Activated CD4-positive, alpha-beta T cell treated with anti-CD3 and anti-CD28 coated beads for 48 hours (primary cell): Measurements from ENCODE around the gene ZNF831.

Experiments used
- DNase-seq: peaks from one replicate; pipeline ENCODE4 v3.0.0-alpha.2; 2020

ZNF831 gene

GRCh38 chr20:59182401-59183044 is 18.9 kb downstream of the ZNF831 start:
- no peak for DNase-seq

GRCh38 chr20:59183751-59184150 is 20.1 kb downstream of the ZNF831 start:
- DNase-seq, result no peak

- DNase-seq, result peak; percentile 60
Observed at GRCh38 chr20:59184880-59185447, 21.3 kb downstream of the ZNF831 start.

GRCh38 chr20:59185809-59186208 is 22.2 kb downstream of the ZNF831 start:
- no peak for DNase-seq

DNA sequence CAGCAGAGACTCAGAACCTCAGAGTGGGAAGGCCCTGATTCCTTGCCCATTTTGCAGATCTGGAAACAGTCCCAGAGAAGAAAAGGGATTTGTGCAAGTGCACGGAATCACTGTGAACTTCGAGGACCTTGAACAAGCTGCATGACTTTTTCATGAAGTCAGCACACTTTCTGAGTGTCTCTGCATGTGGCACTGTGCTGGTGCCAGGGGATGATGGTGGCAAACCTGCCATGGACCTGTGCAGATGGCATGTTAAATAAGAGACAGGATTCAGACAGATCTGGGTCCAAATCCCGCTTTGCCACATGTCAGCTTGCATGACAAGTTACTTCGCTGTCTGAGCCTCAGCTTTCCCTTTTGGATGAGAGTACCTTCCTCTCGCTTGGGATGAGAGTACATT is 26.8 kb downstream of the ZNF831 start:
- DNase-seq, result no peak

- no peak for DNase-seq
Observed at GRCh38 chr20:59191036-59191755, 27.6 kb downstream of the ZNF831 start.

DNA sequence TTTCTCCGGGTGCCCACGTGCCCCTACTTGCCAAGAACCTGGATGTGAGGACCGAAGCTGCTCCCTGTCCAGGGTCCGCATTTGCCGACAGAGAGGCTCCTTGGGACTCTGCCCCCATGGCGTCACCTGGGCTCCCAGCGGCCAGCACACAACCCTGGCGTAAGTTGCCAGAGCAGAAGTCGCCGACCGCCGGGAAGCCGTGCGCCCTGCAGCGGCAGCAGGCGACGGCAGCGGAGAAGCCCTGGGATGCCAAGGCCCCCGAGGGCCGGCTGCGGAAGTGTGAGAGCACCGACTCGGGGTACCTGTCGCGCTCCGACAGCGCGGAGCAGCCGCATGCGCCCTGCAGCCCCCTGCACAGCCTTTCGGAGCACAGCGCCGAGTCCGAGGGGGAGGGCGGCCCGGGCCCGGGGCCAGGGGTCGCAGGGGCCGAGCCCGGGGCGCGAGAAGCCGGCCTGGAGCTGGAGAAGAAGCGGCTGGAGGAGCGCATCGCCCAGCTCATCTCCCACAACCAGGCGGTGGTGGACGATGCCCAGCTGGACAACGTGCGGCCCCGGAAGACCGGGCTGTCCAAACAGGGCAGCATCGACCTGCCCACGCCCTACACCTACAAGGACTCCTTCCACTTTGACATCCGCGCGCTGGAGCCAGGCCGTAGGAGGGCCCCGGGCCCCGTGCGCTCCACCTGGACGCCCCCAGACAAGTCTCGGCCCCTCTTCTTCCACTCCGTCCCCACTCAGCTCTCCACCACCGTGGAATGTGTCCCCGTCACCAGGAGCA is 28.3 kb downstream of the ZNF831 start:
- DNase-seq, result no peak

DNA sequence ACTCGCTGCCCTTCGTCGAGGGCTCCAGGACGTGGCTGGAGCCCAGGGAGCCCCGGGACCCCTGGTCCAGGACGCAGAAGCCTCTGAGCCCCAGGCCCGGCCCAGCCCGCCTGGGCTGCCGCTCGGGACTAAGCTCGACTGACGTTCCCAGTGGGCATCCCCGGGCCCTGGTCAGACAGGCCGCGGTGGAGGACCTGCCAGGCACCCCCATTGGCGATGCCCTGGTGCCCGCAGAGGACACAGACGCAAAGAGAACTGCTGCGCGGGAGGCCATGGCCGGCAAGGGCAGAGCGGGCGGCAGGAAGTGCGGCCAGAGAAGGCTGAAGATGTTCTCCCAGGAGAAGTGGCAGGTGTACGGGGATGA is 28.9 kb downstream of the ZNF831 start:
- DNase-seq, result no peak

DNA sequence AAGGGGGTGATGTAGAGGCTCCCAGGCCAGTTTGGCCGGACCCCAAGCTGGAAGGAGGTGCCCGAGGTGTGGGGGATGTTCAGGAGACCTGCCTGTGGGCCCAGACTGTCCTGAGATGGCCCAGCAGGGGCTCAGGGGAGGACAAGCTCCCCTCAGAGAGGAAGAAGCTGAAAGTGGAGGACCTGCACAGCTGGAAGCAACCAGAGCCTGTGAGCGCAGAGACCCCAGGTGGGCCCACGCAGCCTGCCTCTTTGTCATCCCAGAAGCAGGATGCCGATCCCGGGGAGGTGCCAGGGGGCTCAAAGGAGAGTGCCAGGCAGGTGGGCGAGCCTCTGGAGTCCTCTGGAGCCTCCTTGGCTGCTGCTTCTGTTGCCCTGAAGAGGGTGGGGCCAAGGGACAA is 29.7 kb downstream of the ZNF831 start:
- no peak for DNase-seq

DNA sequence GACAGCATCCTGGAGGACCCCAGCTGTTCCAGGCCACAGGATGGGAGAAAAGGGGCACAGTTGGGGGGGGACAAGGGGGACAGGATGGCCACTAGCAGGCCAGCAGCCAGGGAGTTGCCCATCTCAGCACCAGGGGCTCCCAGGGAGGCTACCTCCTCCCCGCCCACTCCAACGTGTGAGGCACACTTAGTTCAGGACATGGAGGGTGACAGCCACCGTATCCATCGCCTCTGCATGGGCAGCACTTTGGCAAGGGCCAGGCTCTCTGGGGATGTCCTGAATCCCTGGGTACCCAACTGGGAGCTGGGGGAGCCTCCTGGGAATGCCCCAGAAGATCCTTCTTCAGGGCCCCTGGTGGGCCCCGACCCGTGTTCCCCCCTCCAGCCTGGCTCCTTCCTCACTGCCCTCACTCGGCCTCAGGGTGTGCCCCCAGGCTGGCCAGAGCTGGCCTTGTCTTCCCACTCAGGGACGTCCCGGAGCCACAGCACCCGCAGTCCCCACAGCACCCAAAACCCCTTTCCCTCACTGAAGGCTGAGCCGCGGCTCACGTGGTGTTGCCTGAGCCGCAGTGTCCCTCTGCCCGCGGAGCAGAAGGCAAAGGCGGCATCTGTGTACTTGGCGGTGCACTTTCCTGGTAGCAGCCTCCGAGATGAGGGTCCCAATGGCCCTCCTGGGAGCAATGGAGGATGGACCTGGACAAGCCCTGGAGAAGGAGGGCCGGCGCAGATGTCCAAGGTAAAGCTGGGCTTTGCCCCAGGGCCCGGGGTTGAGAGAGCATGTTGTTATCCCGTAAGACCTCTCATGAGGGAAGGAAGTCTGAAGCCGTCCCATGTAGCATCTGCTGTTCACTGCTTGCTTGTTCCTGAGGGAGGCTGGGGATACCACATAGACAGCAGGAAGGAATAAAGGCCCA is 30.7 kb downstream of the ZNF831 start:
- DNase-seq, result no peak

GRCh38 chr20:59195316-59195993 is 31.8 kb downstream of the ZNF831 start:
- no peak for DNase-seq

DNA sequence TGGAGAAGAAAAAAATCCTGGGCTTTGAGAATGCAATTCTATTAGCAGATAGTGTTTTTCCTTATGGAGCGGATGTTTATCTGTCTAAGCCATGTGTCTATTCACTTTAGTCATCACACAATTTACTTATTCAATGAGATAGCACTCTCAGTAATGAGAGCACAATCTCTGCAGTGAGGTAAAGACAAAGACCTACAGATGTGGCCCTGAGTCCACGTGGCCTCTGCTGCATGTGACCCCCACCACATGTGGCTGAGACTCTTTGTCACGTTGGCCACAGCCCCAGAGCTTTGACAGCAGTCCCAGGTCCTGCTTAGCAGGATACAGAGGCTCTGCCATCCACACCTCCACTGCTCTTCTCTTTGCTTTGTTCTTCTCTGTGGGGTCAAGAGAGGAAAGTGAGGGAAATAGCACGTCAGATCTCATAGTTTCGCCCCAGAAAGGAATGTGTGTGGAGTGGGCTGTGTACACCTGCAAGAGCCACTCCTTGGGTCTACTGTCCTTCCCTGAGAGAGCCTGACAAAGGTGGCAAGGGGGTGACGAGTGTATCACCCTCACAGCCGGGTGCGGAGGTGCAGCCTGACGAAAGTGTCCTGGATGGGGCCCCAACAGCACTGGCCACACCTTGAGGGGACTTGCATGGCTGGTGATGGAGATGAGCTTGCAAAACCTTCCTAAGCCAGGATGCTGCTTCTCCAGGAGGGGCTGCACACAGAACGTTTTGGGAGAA is 40.7 kb downstream of the ZNF831 start:
- DNase-seq, result no peak

- DNase-seq, result no peak
Observed at GRCh38 chr20:59205044-59205443, 41.4 kb downstream of the ZNF831 start.

DNA sequence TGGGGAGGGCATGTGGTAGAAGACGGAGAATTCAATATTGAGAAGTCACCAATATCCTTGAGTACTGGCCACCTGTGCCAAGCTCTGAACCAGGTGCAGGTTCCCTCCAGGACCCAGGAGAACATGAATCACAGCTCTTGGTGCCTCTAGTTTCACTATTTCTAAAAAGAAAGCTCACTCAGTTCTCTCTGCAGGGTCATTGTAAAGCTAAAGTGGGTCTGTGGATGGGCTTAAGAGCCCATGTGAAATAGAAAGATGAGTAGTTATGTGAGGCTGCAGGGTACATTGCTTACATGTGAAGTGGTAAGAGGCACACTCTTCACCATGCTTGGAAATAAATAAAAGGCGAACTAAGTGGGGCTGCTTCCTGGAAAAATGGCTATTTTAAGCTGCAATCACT is 43.6 kb downstream of the ZNF831 start:
- no peak for DNase-seq

DNA sequence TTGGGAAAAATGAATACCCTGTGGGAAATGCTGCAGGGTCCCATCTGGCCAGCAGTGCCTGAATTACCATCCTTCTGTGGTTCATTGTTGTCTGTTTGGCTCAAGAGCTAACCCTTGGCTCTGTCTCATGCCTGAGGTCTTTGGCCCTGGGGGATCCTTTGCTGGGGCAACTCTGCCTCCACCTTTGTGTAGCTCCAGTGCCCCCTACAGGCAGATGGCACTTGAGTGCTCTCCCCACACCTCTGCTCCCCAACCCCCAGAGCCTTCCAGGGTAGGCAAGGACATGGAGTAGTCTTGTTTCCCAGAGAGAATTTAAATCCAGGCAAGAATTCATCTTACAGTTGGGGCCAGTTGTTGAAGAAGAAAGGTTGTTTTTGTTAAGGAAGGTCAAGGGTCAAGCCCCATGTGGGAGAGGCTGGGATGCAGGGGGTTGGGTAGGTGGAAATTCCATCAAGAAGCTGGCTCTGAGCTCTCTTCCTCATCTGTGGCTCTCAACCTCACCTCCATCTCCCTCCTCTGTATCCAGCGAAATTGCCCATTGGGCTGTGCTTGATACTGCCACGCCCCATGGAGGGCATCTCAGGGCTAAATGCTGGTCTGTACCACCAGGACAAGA is 44.2 kb downstream of the ZNF831 start:
- DNase-seq, result peak; percentile 89

DNA sequence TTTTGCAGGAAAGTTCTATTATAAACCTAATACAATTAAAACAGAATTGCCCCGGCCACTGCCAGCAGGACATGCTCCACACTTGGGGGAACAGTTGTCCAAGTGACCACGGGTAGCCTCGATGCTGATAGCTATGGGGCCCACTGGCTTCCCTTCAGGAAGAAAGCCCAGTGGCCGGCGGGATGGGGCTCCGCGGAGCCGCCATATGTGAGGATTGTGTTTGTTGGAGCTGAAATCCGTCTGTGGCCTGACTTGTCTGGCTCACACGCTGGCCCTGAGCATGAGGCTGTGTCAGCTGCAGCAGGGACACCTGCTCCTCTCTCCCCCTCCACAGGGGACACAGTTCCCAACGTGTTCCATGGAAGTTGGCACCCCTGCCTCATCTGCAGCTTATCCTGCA is 46.6 kb downstream of the ZNF831 start:
- DNase-seq, result no peak

DNA sequence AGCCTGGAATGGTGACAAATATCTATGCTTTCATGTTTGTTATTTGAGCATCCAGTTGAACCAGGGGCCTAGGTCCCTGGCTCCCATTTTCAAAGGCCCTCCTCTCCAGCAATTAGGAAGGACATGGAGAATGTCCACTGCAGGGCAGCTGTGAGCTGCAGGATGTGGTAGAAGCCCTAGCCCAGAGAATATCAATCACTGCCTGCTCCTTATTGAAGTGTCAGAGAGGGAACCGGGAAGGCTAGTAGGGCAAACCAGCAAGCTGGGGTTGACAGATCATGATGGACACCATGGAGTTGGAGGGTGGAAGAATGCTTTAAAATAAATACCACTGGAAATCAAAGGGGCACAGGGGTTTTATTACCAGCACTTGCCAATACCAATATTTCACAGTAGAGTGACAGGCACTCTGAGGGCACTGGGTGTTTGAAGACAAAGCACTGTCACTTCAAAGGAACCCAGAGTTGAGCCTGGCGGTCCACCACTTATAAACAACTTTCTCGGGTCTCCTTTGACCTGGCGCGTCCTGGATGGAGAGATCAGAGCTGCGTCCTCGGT is 47.7 kb downstream of the ZNF831 start:
- DNase-seq, result no peak

GRCh38 chr20:59214073-59214472 is 50.5 kb downstream of the ZNF831 start:
- DNase-seq, result no peak

- no peak for DNase-seq
Observed at GRCh38 chr20:59214606-59215547, 51.3 kb downstream of the ZNF831 start.
